HG03045 (cell line): ENCODE data around the gene CTSH.

Experiments
- ATAC-seq: cut with Tn5 transposase; IDR thresholded peaks from one replicate; pipeline ENCODE4 v1.9.1; 2021; ENCODE audit warnings: mild to moderate bottlenecking, moderate library complexity; ENCODE audit not compliant: unreplicated experiment

CTSH gene

GRCh38 chr15:78944669-78945407 lies at the start of gene CTSH:
CTSH (minus strand) TSS chr15:78945046; CDS start chr15:78944981, 65 bp downstream.
- peak; percentile 60 for ATAC-seq

GRCh38 chr15:78993931-78994530 lies 49.2 kb upstream of the CTSH start:
- ATAC-seq: no peak

GRCh38 chr15:78993257-78993930 lies 48.5 kb upstream of the CTSH start:
- ATAC-seq: no peak

- no peak for ATAC-seq
Measured at GRCh38 chr15:78992416-78993256, 47.8 kb upstream of the CTSH start.

- no peak for ATAC-seq
Measured at GRCh38 chr15:78991879-78992278, 47.0 kb upstream of the CTSH start.

GRCh38 chr15:78991476-78991875 lies 46.6 kb upstream of the CTSH start:
- no peak for ATAC-seq

GRCh38 chr15:78990278-78990677 lies 45.4 kb upstream of the CTSH start:
- ATAC-seq: no peak

GRCh38 chr15:78989701-78990240 lies 44.9 kb upstream of the CTSH start:
- ATAC-seq: no peak

GRCh38 chr15:78988361-78988911 lies 43.6 kb upstream of the CTSH start:
- peak; percentile 49 for ATAC-seq

- ATAC-seq: no peak
Measured at GRCh38 chr15:78987556-78988360, 42.9 kb upstream of the CTSH start.

GRCh38 chr15:78985859-78986475 lies 41.1 kb upstream of the CTSH start:
- no peak for ATAC-seq

- no peak for ATAC-seq
Measured at GRCh38 chr15:78984041-78984440, 39.2 kb upstream of the CTSH start.

- ATAC-seq: no peak
Measured at GRCh38 chr15:78983146-78983918, 38.5 kb upstream of the CTSH start.

- ATAC-seq: no peak
Measured at GRCh38 chr15:78982736-78983135, 37.9 kb upstream of the CTSH start.

- no peak for ATAC-seq
Measured at GRCh38 chr15:78981532-78982313, 36.9 kb upstream of the CTSH start.

GRCh38 chr15:78979456-78980320 lies 34.8 kb upstream of the CTSH start:
- ATAC-seq: no peak
